Calu3 (cell line): Measurements from ENCODE around the gene C1QTNF6. TPM values are rescaled to one million over a fixed set of nuclear protein-coding genes. Genes with fewer than 3 reads are reported as not detected.

Experiments used
- BruUV-seq: library from RNA; stranded (reverse); fragments of 400-500 nt; replicated peaks from 2 replicates; lab custom pipeline; 2021; lab: Mats Ljungman, UMichigan
- CTCF ChIA-PET: fragments of 300-600 bp; sonication (Branson Sonifier 250); formaldehyde crosslinking; loops from one replicate; lab custom pipeline; 2022; ENCODE audit warnings: antibody characterized with exemption; lab: Charles Lee
- DNase-seq: peaks from one replicate; pipeline ENCODE4 v3.0.0; 2022
- H3K27ac Mint-ChIP-seq: one replicate; pipeline ENCODE4 v1.8.0; 2022; ENCODE audit warnings: mixed read lengths; ENCODE audit not compliant: unreplicated experiment
- H3K27me3 Mint-ChIP-seq: one replicate; pipeline ENCODE4 v1.8.0; 2022; ENCODE audit warnings: mixed read lengths; ENCODE audit not compliant: unreplicated experiment
- H3K36me3 Mint-ChIP-seq: one replicate; pipeline ENCODE4 v1.8.0; 2022; ENCODE audit warnings: mild to moderate bottlenecking, moderate library complexity, mixed read lengths; ENCODE audit not compliant: insufficient read depth, unreplicated experiment
- H3K4me1 Mint-ChIP-seq: one replicate; pipeline ENCODE4 v1.8.0; 2022; ENCODE audit warnings: mild to moderate bottlenecking, low read depth, mixed read lengths; ENCODE audit not compliant: unreplicated experiment
- H3K4me3 Mint-ChIP-seq: one replicate; pipeline ENCODE4 v1.8.0; 2022; ENCODE audit warnings: mild to moderate bottlenecking, low read depth, moderate library complexity, mixed read lengths; ENCODE audit not compliant: unreplicated experiment
- H3K9me3 Mint-ChIP-seq: one replicate; pipeline ENCODE4 v1.8.0; 2022; ENCODE audit warnings: low read depth, mixed read lengths; ENCODE audit not compliant: unreplicated experiment
- intact Hi-C: fragments of 100-400 bp; cut with micrococcal nuclease; formaldehyde crosslinking; loops from one replicate; pipeline ENCODE4 v1.10.0; 2022; ENCODE audit not compliant: unreplicated experiment
- total RNA-seq: library from RNA; stranded (reverse); gene quantifications from 2 replicates; pipeline ENCODE4 v1.2.3, GENCODE V29; 2022
- TF ChIP-seq, protein P1 (sequence below): fragments of 200-600 bp; IDR thresholded peaks from one replicate; pipeline ENCODE4 v1.8.0; 2022; ENCODE audit warnings: antibody characterized with exemption; ENCODE audit not compliant: unreplicated experiment

C1QTNF6 gene
- total RNA-seq, 1 experiment from 2014 or later: 6.2 TPM

DNA sequence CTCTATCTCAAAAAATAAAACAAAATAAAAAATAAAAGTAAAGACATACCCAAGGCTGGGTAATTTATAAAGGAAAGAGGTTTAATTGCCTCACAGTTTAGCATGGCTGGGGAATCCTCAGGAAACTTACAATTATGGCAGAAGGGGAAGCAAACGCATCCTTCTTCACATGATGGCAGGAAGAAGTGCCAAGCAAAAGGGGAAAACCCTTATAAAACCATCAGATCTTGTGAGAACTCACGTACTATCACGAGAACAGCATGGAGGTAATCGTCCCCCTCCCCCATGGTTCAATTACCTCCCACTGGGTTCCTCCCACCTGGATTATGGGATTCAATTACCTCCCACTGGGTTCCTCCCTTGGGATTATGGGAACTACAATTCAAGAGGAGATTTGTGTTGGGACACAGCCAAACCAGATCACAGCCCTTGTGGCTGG lies 32.5 kb upstream of the C1QTNF6 start:
- H3K4me1 Mint-ChIP-seq: peaks cover 5% of the 10 kb centered on the region

DNA sequence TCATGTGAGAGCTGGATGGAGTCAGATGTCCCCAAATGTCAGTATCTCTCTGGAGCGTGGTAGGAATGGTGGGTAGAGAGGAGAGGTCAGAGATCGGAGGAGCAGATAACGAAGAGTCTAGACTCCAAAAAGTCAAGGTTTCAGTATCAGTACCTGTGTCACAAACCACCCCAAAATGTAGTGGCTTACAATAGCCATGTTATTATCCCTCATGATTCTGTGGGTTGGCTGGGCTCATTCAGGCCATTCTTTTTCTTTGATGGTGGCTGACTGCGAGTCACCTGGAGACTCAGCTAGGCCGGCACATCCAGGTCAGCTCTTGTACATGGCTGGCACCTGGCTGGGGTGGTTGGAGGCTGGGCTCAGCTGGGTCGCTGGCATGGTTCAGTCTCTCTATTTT lies 31.5 kb upstream of the C1QTNF6 start:
- Mint-ChIP-seq H3K36me3 (no peaks in the 10 kb centered on the region), H3K4me1 (peaks cover 5% of the 10 kb centered on the region), H3K4me3 (no peak overlapping the region), H3K27me3 (peaks cover 67% of the 10 kb centered on the region), H3K27ac (no peak overlapping the region), H3K9me3 (no peaks in the 10 kb centered on the region)
- DNase-seq: no peak
- intact Hi-C loops: no loop called here
- BruUV-seq: no TSS peak
- CTCF ChIA-PET: no interaction called here
- TF ChIP-seq, protein P1, sequence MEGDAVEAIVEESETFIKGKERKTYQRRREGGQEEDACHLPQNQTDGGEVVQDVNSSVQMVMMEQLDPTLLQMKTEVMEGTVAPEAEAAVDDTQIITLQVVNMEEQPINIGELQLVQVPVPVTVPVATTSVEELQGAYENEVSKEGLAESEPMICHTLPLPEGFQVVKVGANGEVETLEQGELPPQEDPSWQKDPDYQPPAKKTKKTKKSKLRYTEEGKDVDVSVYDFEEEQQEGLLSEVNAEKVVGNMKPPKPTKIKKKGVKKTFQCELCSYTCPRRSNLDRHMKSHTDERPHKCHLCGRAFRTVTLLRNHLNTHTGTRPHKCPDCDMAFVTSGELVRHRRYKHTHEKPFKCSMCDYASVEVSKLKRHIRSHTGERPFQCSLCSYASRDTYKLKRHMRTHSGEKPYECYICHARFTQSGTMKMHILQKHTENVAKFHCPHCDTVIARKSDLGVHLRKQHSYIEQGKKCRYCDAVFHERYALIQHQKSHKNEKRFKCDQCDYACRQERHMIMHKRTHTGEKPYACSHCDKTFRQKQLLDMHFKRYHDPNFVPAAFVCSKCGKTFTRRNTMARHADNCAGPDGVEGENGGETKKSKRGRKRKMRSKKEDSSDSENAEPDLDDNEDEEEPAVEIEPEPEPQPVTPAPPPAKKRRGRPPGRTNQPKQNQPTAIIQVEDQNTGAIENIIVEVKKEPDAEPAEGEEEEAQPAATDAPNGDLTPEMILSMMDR: no peak

More for the DNA sequence above, 32.5 kb upstream of the C1QTNF6 start:
- Mint-ChIP-seq H3K9me3 (no peaks in the 10 kb centered on the region), H3K27me3 (peaks cover 59% of the 10 kb centered on the region), H3K27ac (no peak overlapping the region), H3K36me3 (no peaks in the 10 kb centered on the region), H3K4me3 (no peak overlapping the region)
- BruUV-seq: no TSS peak
- no peak for DNase-seq
- TF ChIP-seq, protein P1: no peak
- CTCF ChIA-PET: no interaction called here
- intact Hi-C loops: no loop called here

DNA sequence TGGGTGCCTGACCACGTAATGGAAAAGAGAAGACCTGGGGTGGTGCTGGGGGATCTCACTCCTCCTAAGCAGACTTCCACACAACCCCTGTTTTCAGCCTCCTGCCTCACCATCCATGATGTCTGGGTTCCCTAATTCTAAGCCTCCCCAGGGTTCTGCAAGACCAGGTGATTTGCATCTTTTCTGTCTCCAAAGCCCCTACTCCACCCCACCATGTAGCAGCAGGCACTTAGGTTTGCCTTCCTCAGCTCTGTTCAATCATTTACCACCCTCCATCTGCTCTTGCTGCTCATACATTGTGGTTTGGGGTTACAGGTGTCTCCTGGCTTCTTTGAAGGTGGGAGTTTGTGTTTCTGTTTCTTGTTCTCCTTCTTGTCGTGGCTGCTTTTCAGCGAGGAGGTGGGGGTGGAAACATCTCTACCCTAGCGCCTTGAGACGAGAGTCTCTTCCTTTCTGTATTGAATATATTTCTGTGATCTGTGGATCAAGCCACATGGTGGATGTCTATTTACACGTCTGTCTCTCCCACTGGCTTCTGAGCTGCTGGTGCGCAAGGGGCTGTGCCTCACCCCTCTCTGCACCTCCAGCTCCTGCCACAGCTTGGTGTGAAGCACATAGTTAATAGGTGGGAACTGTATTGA lies 30.8 kb upstream of the C1QTNF6 start:
- TF ChIP-seq, protein P1: no peak
- no peaks in the 10 kb centered on the region for H3K36me3 Mint-ChIP-seq
- BruUV-seq: no TSS peak
- H3K4me1 Mint-ChIP-seq: peaks cover 5% of the 10 kb centered on the region
- CTCF ChIA-PET: no interaction called here
- DNase-seq: no peak
- intact Hi-C loops: no loop called here
- no peak overlapping the region for H3K4me3 Mint-ChIP-seq
- H3K27ac Mint-ChIP-seq: no peak overlapping the region
- H3K9me3 Mint-ChIP-seq: no peaks in the 10 kb centered on the region
- H3K27me3 Mint-ChIP-seq: peaks cover 73% of the 10 kb centered on the region

DNA sequence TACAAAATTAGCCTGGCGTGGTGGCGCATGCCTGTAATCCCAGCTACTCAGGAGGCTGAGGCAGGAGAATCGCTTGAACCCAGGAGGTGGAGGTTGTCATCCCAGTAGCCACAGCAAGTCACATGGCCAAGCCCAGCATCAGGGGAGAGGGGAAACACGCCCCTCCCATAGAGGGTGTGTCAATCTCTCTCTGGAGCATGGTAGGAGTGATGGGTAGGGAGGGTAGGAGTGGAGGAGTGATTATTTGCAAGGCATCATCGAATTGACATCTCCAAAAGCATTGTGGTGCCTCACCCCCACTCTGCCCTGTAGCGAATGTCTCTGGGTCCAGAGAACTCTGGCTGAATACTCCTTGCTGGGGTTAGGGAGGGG lies 30.3 kb upstream of the C1QTNF6 start:
- no peak for DNase-seq
- peaks cover 78% of the 10 kb centered on the region for H3K27me3 Mint-ChIP-seq
- peaks cover 5% of the 10 kb centered on the region for H3K4me1 Mint-ChIP-seq
- no peak overlapping the region for H3K27ac Mint-ChIP-seq
- BruUV-seq: no TSS peak
- intact Hi-C loops: no loop called here
- no peaks in the 10 kb centered on the region for H3K36me3 Mint-ChIP-seq
- CTCF ChIA-PET: no interaction called here
- no peak overlapping the region for H3K4me3 Mint-ChIP-seq
- TF ChIP-seq, protein P1: no peak
- no peaks in the 10 kb centered on the region for H3K9me3 Mint-ChIP-seq
